GM12874 (cell line): ENCODE results near the gene FOXP1.

Source experiments
- CTCF ChIP-seq: IDR thresholded peaks from 2 replicates; pipeline ENCODE4 v1.5.1; 2011; ENCODE audit warnings: low read depth, mild to moderate bottlenecking, control low read depth, low read length, moderate library complexity; ENCODE audit not compliant: insufficient read depth

FOXP1 gene

DNA sequence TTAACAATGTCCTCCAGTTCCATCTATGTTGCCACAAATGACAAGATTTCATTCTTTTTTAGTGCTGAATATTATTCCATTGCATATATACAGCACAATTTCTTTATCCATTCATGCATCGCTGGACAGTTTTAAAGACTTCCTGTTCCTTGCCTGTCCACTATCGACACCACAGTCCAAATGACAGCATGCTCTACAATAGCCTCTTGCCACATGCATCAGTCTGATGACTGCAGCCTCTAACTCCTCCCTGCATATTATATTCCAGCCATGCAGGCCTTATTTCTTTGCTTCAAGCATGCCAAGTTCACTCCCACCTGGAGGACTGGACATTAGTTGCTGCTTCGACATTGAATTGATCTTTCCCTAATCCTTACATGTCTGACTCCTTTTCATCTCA is 306.2 kb downstream of the FOXP1 start:
- no peak for TF ChIP-seq CTCF

- no peak for TF ChIP-seq CTCF
These were observed 307.0 kb downstream of the FOXP1 start for GRCh38 chr3:71276531-71276930.

DNA sequence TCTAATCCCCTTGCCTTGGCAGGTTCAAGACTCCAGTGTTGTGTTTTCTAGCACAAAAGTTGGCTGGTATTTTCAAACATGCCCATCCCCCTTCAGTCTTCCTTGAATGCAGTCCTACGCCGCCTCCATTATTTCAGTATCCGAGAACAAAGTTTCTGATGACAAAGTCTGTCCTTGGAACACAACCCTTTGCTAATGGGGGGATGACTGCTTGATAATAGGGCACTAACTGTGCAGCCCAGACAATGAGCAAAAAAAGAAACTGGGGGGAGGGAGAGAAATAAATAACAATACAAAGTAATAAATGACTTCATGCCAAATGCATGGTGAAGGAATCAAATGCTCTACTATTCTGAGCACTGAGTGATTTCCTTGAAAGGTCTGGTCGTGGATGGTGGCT is 310.1 kb downstream of the FOXP1 start:
- TF ChIP-seq CTCF, result no peak

DNA sequence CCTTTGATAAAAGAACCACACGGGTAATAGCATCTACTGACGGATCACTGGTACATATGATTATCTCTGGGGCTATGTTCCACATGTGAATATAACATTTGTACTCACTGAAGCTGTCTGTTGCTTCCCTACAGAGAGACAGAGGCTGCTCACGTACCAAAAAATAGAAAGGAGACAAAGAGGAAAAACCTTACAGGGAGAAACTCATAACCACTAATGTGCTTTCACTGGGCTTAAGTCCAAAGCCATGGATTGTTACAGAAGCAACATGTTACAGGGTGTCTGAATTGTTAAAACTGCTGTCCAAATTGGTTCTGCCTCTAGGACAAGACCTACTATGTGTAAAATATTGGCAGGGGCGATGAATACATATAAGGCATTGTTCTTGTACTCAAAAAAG is 311.9 kb downstream of the FOXP1 start:
- no peak for TF ChIP-seq CTCF

- TF ChIP-seq CTCF, result no peak
These were observed 313.6 kb downstream of the FOXP1 start for GRCh38 chr3:71269906-71270305.

DNA sequence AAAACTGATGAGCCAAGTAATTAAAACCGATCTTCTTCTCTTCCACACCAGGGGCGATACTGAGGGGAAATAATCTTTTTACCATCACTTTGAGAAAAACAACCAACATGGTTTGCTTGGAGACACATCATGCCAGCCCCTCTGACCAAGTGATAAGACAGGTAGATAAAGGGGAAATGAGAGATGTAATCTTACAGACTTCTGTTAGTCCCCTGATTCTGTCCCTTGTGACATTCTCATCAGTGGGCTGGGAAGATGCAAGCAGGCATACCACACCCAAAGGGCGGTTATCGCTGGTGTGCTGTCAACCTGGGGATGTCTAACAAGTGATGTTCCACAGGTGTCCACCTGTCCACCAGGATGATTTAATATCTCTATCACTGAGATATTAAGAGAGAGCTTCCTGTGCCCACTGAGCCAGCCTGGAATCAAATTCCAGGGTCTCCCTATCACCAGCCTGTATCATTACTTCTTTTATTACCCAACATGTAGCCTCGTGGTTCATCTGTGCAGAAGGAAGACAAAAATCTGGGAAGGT is 315.0 kb downstream of the FOXP1 start:
- TF ChIP-seq CTCF, result no peak

- no peak for TF ChIP-seq CTCF
These were observed 316.7 kb downstream of the FOXP1 start for GRCh38 chr3:71266875-71267274.
